HG03159 (cell line): ENCODE data around the gene LAMB1.

ENCODE experiments used
- ATAC-seq: cut with Tn5 transposase; IDR thresholded peaks from one replicate; pipeline ENCODE4 v1.9.1; 2021; ENCODE audit warnings: mild to moderate bottlenecking, moderate library complexity; ENCODE audit not compliant: unreplicated experiment

Gene LAMB1

DNA sequence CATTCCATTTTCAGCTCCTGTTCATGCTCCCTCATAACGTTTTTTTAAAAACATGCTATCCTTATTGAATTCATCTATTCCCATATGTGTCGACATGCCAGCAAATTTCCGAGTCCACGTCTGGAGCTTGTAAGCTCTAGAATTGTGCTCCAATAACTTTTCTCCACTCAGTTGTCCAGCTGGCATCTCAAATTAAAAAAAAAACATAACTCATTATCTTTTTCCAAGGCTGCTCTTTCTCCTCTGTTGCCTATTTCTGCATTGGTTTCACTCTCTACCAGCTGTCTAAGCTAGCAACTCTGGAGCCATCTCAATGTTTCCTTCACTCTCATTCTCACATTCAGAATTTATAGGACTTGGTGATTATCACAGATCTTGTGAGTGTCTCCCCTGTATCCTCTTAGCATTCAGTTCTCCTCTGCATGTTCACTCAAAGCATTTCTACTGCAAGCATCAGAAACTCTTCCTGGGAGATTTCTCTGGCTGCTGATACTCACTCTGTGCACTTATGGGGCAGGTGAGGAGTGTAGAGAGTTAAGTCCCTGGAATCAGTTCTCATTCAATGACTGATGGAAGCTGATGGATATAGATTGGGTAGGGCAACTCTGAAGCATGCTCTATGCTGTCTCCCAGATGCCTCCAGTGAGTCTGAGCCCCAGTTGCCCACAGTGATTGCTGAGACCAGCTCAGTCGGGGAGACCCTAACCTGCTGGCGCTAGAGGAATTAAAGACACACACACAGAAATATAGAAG is 118.7 kb downstream of the LAMB1 start:
- ATAC-seq = no peak

DNA sequence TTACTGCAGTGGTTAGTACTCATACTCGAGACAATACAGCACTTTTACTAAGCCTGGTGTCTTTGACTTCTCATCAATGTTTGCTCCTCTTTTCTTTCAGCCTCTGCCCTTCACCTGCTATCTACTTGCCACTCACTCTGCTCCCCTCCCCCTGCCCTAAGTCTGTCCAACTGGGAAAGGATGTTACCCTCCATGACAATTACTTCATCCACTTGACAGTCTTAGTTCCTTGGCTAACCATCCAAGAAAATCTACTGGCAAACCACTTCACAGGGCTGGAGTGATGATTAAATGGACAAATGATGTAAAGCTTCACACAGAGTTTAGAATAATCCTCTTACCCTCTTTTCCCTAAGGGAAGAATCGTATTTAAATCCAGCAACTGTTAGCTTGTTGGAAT is 120.2 kb downstream of the LAMB1 start:
- ATAC-seq = no peak

DNA sequence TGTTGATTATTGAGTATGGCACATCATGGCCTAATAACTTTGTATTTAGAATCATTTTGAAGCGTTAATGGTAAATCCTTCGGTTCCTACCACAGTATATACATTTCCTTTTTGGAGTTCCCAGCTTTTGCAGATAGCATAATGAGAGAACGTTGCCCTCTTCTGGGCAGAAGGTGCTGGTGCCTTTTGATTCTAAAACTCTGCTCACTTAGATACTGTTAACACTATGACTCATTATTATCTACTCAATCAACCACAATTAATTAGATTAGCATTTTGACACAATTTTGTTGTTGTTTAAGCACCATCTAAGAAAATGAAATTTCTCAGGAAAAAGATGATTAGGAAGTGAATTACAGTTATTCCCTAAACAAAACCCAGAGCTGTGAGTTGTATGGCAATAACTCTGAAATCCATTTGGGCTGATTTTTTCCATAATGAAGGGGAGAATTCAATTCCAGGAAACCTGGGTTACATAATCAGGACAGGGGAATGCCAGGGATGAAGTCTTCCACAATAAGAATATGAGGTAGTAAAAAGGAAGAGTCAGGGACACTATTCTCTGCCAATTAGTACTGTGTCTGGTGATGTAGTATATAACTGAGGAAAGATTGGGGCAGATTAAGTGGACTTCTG is 123.4 kb downstream of the LAMB1 start:
- peak; percentile 62 for ATAC-seq

DNA sequence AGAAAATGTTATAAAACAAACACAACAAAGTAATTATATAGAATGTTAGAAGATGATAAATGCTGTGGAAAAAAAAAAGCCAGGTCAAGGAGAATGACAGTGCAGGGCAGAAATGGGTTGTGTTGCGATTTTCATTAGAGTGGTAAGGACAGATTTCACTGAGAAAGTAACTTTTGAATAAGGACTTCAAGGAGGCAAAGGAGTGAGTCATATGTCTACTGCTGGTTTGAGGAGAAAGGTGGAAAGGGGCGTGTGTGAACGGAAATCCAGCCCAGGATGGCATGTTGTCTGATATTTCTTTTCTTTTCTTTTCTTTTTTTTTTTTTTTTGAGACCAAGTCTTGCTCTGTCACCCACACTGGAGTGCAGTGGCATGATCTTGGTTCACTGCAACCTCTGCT is 124.3 kb downstream of the LAMB1 start:
- ATAC-seq = no peak

DNA sequence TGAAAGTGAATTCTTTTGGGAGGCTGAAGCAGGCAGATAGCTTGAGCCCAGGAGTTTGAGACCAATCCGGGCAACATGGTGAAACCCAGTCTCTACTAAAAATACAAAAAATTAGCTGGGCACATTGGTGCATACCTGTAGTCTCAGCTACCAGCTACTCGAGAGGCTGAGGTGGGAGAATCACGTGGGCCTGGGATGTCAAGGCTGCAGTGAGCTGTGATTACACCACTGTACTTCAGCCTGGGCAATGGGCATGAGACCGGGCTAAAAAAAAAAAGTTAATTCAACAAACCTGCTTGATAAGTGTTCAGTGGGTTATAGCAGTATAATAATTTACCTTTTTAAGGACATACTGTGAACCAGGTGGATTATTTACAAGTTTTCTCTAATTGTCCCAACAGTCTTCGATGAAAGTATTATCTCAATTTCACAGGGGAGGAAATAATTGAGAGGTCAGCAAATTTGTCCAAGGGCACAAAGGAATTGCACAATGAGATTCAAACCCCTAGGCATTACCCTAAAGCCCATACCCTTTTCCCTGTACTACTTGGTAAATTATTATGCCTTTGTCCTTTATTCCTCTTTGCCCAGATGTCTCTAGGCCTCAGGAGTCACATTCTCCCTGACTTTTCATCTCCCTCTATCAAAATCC is 125.1 kb downstream of the LAMB1 start:
- ATAC-seq = no peak

DNA sequence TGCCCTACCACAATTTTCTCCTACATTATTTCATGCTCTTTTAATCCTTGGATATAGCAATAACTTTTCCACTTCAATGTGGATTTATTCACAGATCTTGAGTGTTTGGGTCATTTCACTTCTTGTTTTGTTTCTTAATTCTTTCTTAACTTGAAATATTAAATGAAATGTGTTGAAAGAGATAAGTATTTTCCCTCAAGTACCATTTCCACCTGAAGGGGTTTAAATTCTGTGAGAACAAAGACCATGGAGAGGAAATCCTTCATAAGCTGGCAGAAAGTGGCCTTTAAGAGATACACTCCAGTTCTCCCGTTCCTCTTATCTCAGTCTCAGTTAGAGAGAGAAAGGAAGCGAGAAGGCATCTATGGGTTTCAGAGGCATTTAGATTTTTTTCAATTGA is 126.0 kb downstream of the LAMB1 start:
- ATAC-seq = no peak

DNA sequence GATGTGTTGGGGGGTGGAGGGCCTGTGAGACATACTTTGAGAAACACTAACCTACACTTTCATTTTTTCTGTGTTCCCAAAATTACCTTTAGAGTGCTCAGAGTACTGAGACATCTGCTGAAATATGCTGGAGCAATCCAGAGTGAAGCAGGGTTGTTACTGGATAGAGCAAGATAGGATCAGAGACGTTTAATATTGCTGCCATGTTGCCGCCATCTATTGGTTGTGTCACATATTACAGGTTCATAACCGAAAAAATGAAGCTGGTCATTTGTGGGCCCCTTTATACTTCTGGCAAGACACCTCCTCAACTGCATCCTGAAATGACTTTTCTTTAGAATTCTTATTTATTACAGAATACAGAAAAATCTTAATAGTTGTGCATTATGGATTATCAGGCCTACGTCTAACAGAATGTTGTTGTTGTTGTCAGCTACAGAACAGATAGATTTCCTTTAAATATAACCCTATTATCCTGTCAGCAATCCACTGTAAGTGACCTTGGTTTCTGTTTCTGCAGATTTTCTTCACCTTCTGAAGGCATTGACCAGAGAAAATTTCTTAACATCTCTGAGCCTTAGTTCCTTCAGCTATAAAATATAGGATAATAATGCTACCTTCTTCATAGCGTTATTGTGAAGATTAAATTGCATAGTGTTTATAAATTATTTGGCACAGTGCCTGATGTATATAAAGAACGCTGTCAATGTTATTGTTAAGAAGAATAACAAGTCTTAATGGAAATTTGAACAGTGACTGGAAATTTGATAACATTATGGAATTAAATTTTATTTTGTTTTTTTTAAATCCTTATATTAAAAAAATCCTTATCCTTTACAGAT is 128.1 kb downstream of the LAMB1 start:
- ATAC-seq = peak; percentile 70

DNA sequence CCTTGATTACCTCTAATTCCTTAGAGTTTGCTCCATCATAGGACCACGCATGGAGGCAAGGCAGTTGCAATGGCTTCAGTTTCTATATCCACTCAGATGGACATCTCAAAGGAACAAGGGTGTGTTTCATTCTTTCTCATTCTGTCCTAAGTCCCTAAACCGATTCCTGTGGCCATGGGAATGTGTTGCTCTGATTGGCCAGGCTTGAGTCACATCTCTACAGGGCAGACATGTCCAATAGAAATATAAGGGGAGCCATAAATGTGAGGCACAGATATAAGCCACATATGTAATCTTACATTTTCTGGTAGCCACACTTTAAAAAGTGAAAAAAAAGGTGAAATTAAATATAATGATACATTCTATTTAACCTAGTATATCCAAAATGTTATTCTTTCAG is 128.8 kb downstream of the LAMB1 start:
- ATAC-seq = no peak
